C4-2B (cell line): ENCODE measurements around the gene BRIX1.

ENCODE experiments used
- H3K27ac ChIP-seq: fragments of 450-650 bp; 2 replicates; pipeline ENCODE4 v1.5.1; 2017
- CTCF ChIP-seq: fragments of 450-650 bp; conservative IDR thresholded peaks from 2 replicates; pipeline ENCODE4 v1.5.1; 2017; ENCODE audit warnings: mild to moderate bottlenecking
- ZFX ChIP-seq: fragments of 450-650 bp; IDR thresholded peaks from 2 replicates; pipeline ENCODE4 v1.6.1; 2017

The BRIX1 gene

GRCh38 chr5:34932947-34933346, 17.4 kb downstream of the BRIX1 start:
- no peak overlapping the region for H3K27ac ChIP-seq
- TF ChIP-seq ZFX (no peak), CTCF (no peak)

GRCh38 chr5:34941936-34942335, 26.4 kb downstream of the BRIX1 start:
- H3K27ac ChIP-seq, result no peak overlapping the region
- TF ChIP-seq CTCF, result no peak
- no peak for TF ChIP-seq ZFX

GRCh38 chr5:34944044-34944443, 28.5 kb downstream of the BRIX1 start:
- no peak overlapping the region for H3K27ac ChIP-seq
- TF ChIP-seq ZFX (no peak), CTCF (no peak)

GRCh38 chr5:34944460-34945047, 29.0 kb downstream of the BRIX1 start:
- H3K27ac ChIP-seq, result no peak overlapping the region
- TF ChIP-seq ZFX, result no peak
- no peak for TF ChIP-seq CTCF

- no peak for TF ChIP-seq ZFX
Observed at GRCh38 chr5:34957321-34957720, 41.8 kb downstream of the BRIX1 start.

GRCh38 chr5:34957857-34958690, 42.6 kb downstream of the BRIX1 start:
- H3K27ac ChIP-seq, result no peak overlapping the region
- TF ChIP-seq ZFX (no peak), CTCF (peak; percentile 82)

More at GRCh38 chr5:34957321-34957720, 41.8 kb downstream of the BRIX1 start:
- no peak overlapping the region for H3K27ac ChIP-seq

GRCh38 chr5:34959323-34959722, 43.8 kb downstream of the BRIX1 start:
- no peak for TF ChIP-seq ZFX
- no peak for TF ChIP-seq CTCF
- no peak overlapping the region for H3K27ac ChIP-seq
